ENCODE measurements around the gene PMVK. TPM values are rescaled to one million over a fixed set of nuclear protein-coding genes. Genes with fewer than 3 reads are reported as not detected.

Gene PMVK
- total RNA-seq, 2 experiments from 2014 or later = 40.9 to 43.8 TPM

DNA sequence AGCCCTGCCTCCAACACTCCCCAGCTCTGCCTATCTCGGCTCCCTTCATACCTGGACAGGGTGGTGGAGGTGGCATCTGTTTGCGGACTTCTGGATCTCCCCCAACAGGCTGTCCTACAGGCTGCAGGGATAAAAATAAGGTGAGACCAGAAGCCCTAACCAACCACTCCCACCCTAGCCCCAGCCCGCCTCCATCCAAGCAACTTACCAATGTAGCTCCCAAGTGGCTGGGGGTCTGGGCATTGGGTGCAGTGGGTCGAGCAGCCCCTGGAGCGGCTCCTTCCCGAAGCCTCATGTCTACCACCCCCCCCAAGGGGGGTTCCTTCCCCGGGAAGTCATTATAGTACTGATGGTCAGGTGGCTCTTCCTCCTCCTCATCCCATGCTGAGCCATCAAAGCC is 29.6 kb upstream of the PMVK start:
- ChIA-PET POLR2A (interaction anchor here (3.0 to 4.2 kb wide), 2 partner anchors 8 to 11 kb away, joined by 13 to 23 read pairs; partner anchors contain the start of gene PBXIP1), CTCF (interaction anchor here (1.3 to 1.4 kb wide), 2 partner anchors 22 to 34 kb away, joined by 4 to 6 read pairs; no protein-coding TSS in a partner anchor)
- ATAC-seq (no peak), DNase-seq (no peak)
- Mint-ChIP-seq H3K36me3 (ENCODE audit: low read depth) (peaks cover 53% of the 10 kb centered on the region), H3K4me3 (no peak overlapping the region), H3K27me3 (ENCODE audit: low read depth) (no peaks in the 10 kb centered on the region), H3K4me1 (ENCODE audit: low read depth) (peaks cover 52% of the 10 kb centered on the region), H3K9me3 (ENCODE audit: insufficient read depth) (no peaks in the 10 kb centered on the region), H3K27ac (no peak overlapping the region)

DNA sequence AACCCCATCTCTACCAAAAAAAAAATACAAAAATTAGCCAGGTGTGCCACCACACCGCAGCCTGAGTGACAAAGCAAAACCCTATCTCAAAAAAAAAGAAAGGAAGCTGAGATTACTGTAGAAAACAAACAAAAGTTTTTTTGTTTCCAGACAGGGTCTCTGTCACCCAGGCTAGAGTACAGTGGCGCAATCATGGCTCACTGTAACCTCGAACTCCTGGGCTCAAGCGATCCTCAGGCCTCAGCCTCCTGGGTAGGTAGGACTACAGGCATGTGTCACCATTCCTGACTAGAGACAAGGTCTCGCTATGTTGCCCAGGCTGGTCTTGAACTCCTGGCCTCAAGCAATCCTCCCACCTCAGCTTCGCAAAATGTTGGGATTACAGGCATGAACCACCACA is 27.8 kb upstream of the PMVK start:
- DNase-seq (no peak), ATAC-seq (no peak)
- no peaks in the 10 kb centered on the region for H3K27me3 Mint-ChIP-seq (ENCODE audit: low read depth)
- no peaks in the 10 kb centered on the region for H3K9me3 Mint-ChIP-seq (ENCODE audit: insufficient read depth)
- peaks cover 53% of the 10 kb centered on the region for H3K4me1 Mint-ChIP-seq (ENCODE audit: low read depth)
- peaks cover 62% of the 10 kb centered on the region for H3K36me3 Mint-ChIP-seq (ENCODE audit: low read depth)
- CTCF ChIA-PET = interaction anchor here (0.7 to 4.0 kb wide), 4 partner anchors 9 to 53 kb away, joined by 3 to 22 read pairs (median 3); no protein-coding TSS in a partner anchor
- POLR2A ChIA-PET = interaction anchor here (3.0 to 4.2 kb wide), 2 partner anchors 9 kb away, joined by 13 to 23 read pairs; partner anchors contain the start of gene PBXIP1
- peak overlapping the region; percentile 27 for H3K27ac Mint-ChIP-seq
- H3K4me3 Mint-ChIP-seq = no peak overlapping the region

GRCh38 chr1:154963643-154964042 is 27.1 kb upstream of the PMVK start:
- ChIA-PET POLR2A (interaction anchor here (3.0 to 4.2 kb wide), 2 partner anchors 8 to 10 kb away, joined by 13 to 23 read pairs; partner anchors contain the start of gene PBXIP1), CTCF (interaction anchor here (1.1 to 4.0 kb wide), 2 partner anchors 10 to 53 kb away, joined by 3 to 22 read pairs; no protein-coding TSS in a partner anchor)
- no peak overlapping the region for H3K4me3 Mint-ChIP-seq
- H3K9me3 Mint-ChIP-seq (ENCODE audit: insufficient read depth) = no peaks in the 10 kb centered on the region
- H3K4me1 Mint-ChIP-seq (ENCODE audit: low read depth) = peaks cover 46% of the 10 kb centered on the region
- no peaks in the 10 kb centered on the region for H3K27me3 Mint-ChIP-seq (ENCODE audit: low read depth)
- peak overlapping the region; percentile 53 for H3K27ac Mint-ChIP-seq
- ATAC-seq (no peak), DNase-seq (no peak)
- H3K36me3 Mint-ChIP-seq (ENCODE audit: low read depth) = peaks cover 64% of the 10 kb centered on the region

- Mint-ChIP-seq H3K4me3 (peak overlapping the region; percentile 85), H3K9me3 (ENCODE audit: insufficient read depth) (no peaks in the 10 kb centered on the region), H3K36me3 (ENCODE audit: low read depth) (peaks cover 64% of the 10 kb centered on the region), H3K27ac (peak overlapping the region; percentile 89), H3K4me1 (ENCODE audit: low read depth) (peaks cover 43% of the 10 kb centered on the region), H3K27me3 (ENCODE audit: low read depth) (no peaks in the 10 kb centered on the region)
- ATAC-seq (no peak), DNase-seq (no peak)
- CTCF ChIA-PET = interaction anchor here (2.1 to 4.0 kb wide), 4 partner anchors 8 to 89 kb away, joined by 11 to 22 read pairs (median 18); partner anchors contain the start of genes ADAM15, CKS1B and SHC1
- POLR2A ChIA-PET = interaction anchor here (0.7 to 4.9 kb wide), 2 partner anchors 11 kb away, joined by 3 to 31 read pairs; partner anchors contain the start of gene CKS1B
These were observed 26.3 kb upstream of the PMVK start for GRCh38 chr1:154962795-154963330.

- Mint-ChIP-seq H3K9me3 (ENCODE audit: insufficient read depth) (no peaks in the 10 kb centered on the region), H3K27me3 (ENCODE audit: low read depth) (no peaks in the 10 kb centered on the region), H3K4me1 (ENCODE audit: low read depth) (peaks cover 39% of the 10 kb centered on the region), H3K36me3 (ENCODE audit: low read depth) (peaks cover 63% of the 10 kb centered on the region), H3K4me3 (peak overlapping the region; percentile 85), H3K27ac (peak overlapping the region; percentile 89)
- ChIA-PET CTCF (interaction anchor here (1.2 to 4.0 kb wide), 8 partner anchors 9 to 402 kb away, joined by 4 to 22 read pairs (median 14); partner anchors contain the start of genes ADAM15, CKS1B and SHC1), POLR2A (interaction anchor here (0.7 to 4.9 kb wide), 6 partner anchors 8 to 21 kb away, joined by 3 to 31 read pairs (median 8); partner anchors contain the start of genes CKS1B, FLAD1 and SHC1)
- peak; percentile 5 for ATAC-seq
- DNase-seq = peak; percentile 47
These were observed 25.7 kb upstream of the PMVK start for GRCh38 chr1:154962156-154962749.

DNA sequence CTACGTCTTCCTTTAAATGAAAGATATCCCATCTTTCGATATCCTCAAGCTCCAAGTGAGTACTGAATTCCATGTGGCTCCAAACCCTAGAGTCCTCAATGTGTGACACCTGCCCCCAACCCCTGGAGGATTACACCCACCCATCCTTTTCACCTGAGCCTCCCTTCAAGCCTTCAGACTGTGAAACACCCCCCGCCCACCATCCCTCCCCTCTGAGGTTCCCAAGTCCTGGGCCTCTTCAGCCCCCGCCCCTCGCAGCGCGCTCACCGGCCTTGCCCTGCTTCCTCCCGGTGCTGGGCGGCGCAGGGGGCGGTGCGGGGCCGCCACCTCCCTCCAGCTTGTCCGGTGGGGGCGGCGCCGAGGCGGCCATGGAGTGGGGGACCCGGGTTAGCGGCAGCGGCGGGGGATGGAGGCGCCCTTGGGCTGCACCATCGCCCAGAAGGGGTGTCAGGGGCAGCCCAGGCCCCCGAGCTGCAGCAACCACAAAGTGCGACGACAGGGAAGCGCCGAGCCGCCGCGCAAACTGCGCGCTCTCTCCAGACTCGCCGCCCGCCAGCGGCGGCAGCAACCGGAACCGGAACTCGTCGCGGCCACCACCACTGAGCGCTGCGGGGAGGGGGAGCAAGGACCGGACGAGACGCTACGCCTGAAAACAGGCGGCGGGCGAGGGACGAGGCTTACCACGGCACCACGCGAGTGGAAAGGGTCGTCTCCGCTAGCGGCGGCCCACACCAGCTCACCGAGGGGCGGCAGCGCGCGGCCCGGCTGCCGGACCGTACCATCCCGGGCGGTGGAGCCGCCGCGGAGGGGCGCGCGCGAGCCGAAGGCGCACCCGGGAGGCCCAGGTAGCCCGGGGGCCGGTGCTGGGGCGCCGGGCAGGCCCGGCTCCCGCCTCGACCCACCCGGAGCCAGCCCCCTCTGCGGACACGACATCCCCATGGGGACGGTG is 25.0 kb upstream of the PMVK start, which contains the start of gene PYGO2:
TSS of gene PYGO2 (minus strand) at position 576 of the 949 bp plus-strand sequence. CDS start at position 370, 206 bp downstream.
- CTCF ChIA-PET = interaction anchor here (0.7 to 4.0 kb wide), 13 partner anchors 9 to 402 kb away, joined by 3 to 22 read pairs (median 6); partner anchors contain the start of genes ADAM15, CKS1B and SHC1
- Mint-ChIP-seq H3K9me3 (ENCODE audit: insufficient read depth) (no peaks in the 10 kb centered on the region), H3K36me3 (ENCODE audit: low read depth) (peaks cover 57% of the 10 kb centered on the region), H3K4me3 (peak within 1 kb of the TSS; percentile 94), H3K4me1 (ENCODE audit: low read depth) (peaks cover 45% of the 10 kb centered on the region), H3K27me3 (ENCODE audit: low read depth) (no peaks in the 10 kb centered on the region), H3K27ac (peak within 1 kb of the TSS; percentile 89)
- peak; percentile 85 for DNase-seq
- peak; percentile 83 for ATAC-seq
- POLR2A ChIA-PET = interaction anchor here (1.2 to 4.9 kb wide), 8 partner anchors 9 to 38 kb away, joined by 3 to 31 read pairs (median 7); partner anchors contain the start of genes CKS1B, FLAD1, PMVK and SHC1

- peaks cover 51% of the 10 kb centered on the region for H3K36me3 Mint-ChIP-seq (ENCODE audit: low read depth)
- H3K27me3 Mint-ChIP-seq (ENCODE audit: low read depth) = no peaks in the 10 kb centered on the region
- DNase-seq (no peak), ATAC-seq (no peak)
- H3K4me3 Mint-ChIP-seq = peak overlapping the region; percentile 94
- peak overlapping the region; percentile 87 for H3K27ac Mint-ChIP-seq
- POLR2A ChIA-PET = interaction anchor here (0.8 to 4.9 kb wide), 9 partner anchors 9 to 39 kb away, joined by 3 to 31 read pairs (median 6); partner anchors contain the start of genes CKS1B, FLAD1, PMVK and SHC1
- peaks cover 54% of the 10 kb centered on the region for H3K4me1 Mint-ChIP-seq (ENCODE audit: low read depth)
- H3K9me3 Mint-ChIP-seq (ENCODE audit: insufficient read depth) = no peaks in the 10 kb centered on the region
- CTCF ChIA-PET = interaction anchor here (0.7 to 4.0 kb wide), 13 partner anchors 9 to 401 kb away, joined by 3 to 22 read pairs (median 6); partner anchors contain the start of genes ADAM15, CKS1B and SHC1
These were observed 24.1 kb upstream of the PMVK start for GRCh38 chr1:154960446-154961136.

DNA sequence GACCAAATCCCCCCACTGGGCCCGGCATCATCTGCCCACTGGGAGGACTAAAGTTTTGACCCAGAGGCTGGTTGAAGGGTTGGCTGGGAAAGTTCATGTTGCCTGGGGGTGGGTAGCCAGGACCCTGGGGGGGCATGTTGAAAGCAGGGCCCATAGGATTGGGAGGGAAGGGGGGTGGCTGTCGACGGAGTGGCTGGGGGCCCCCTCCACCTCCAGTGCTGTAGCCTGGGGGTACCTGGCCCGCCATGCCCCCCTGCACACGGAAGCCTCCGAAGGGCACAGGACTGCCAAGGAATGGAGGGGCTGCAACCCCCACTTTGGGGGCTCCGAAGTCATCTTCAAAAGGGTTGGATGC is 22.9 kb upstream of the PMVK start:
- ATAC-seq (no peak), DNase-seq (no peak)
- ChIA-PET POLR2A (interaction anchor here (4.9 kb wide), 1 partner anchor 15 kb away, joined by 31 read pairs; the partner anchor contains the start of gene CKS1B), CTCF (interaction anchor here (0.6 to 0.7 kb wide), 2 partner anchors 29 to 214 kb away, joined by 3 to 4 read pairs; partner anchors contain the start of gene KRTCAP2)
- Mint-ChIP-seq H3K36me3 (ENCODE audit: low read depth) (peaks cover 44% of the 10 kb centered on the region), H3K9me3 (ENCODE audit: insufficient read depth) (no peaks in the 10 kb centered on the region), H3K4me3 (peak overlapping the region; percentile 43), H3K4me1 (ENCODE audit: low read depth) (peaks cover 65% of the 10 kb centered on the region), H3K27me3 (ENCODE audit: low read depth) (no peaks in the 10 kb centered on the region), H3K27ac (no peak overlapping the region)

DNA sequence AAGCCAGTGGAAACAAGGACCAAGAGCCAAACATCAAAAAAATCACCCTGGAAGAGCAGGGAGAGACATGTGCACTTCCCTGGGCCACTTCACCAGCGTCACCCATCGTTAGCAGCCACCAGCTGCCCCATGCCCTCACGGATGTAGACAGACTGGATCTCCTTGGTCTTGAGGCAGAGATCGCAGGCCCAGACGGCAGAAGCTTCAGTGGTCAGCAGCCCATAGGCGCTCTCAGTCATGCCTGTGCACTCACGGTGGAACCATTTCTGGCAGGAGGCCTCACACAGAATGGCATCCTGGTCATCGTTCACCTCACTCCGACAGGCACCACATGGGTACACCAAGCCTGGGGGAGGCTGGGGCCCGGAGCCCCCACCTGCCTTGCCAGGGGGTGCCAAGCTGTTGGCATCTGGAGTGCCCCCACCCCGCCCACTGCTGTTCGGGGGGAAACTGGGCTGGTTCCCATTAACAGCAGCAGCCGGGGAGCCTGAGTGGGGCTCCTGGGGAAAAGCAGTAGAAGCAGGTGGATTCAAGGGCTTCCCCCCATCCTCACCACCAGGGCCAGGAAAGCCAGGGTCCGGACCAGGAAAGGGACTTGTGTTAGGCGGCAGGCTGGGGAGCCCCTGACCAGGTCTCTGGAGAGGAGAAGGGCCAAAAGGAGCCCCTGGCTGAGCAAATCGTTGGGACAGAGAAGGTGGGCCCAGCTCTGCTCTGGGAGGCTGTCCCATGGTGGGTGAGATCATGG is 22.3 kb upstream of the PMVK start:
- ATAC-seq (no peak), DNase-seq (no peak)
- Mint-ChIP-seq H3K4me3 (no peak overlapping the region), H3K4me1 (ENCODE audit: low read depth) (peaks cover 69% of the 10 kb centered on the region), H3K9me3 (ENCODE audit: insufficient read depth) (no peaks in the 10 kb centered on the region), H3K27ac (peak overlapping the region; percentile 12), H3K27me3 (ENCODE audit: low read depth) (no peaks in the 10 kb centered on the region), H3K36me3 (ENCODE audit: low read depth) (peaks cover 40% of the 10 kb centered on the region)
- ChIA-PET POLR2A (interaction anchor here (0.7 to 4.9 kb wide), 2 partner anchors 15 to 101 kb away, joined by 3 to 31 read pairs; partner anchors contain the start of gene CKS1B), CTCF (interaction anchor here (0.6 kb wide), 1 partner anchor 214 kb away, joined by 4 read pairs; the partner anchor contains the start of gene KRTCAP2)

- Mint-ChIP-seq H3K4me1 (ENCODE audit: low read depth) (peaks cover 70% of the 10 kb centered on the region), H3K4me3 (no peak overlapping the region)
- POLR2A ChIA-PET = interaction anchor here (0.7 to 4.9 kb wide), 2 partner anchors 16 to 102 kb away, joined by 3 to 31 read pairs; partner anchors contain the start of gene CKS1B
These were observed 21.5 kb upstream of the PMVK start for GRCh38 chr1:154958036-154958435.

More at GRCh38 chr1:154958036-154958435, 21.5 kb upstream of the PMVK start:
- Mint-ChIP-seq H3K27me3 (ENCODE audit: low read depth) (no peaks in the 10 kb centered on the region), H3K36me3 (ENCODE audit: low read depth) (peaks cover 36% of the 10 kb centered on the region), H3K27ac (peak overlapping the region; percentile 24), H3K9me3 (ENCODE audit: insufficient read depth) (no peaks in the 10 kb centered on the region)
- DNase-seq (no peak), ATAC-seq (no peak)
- CTCF ChIA-PET = no interaction called here
